Measurements from ENCODE around the gene CEP70.
"Not testable (repeated sequence)": the region's sequence is repeated elsewhere in the genome, so short reads cannot be mapped to it uniquely, and the experiment has no call there.

Gene CEP70

GRCh38 chr3:138484672-138485071 is 109.4 kb downstream of the CEP70 start:
- H3K4me1 Mint-ChIP-seq (ENCODE audit: low read depth); H3K4me3 Mint-ChIP-seq; H3K36me3 Mint-ChIP-seq (ENCODE audit: low read depth); H3K27ac Mint-ChIP-seq; H3K27me3 Mint-ChIP-seq; intact Hi-C loops (cut with micrococcal nuclease): not testable (repeated sequence)
- H3K9me3 Mint-ChIP-seq: peaks cover 47% of the 10 kb centered on the region

GRCh38 chr3:138479438-138479863 is 114.6 kb downstream of the CEP70 start:
- intact Hi-C loops (cut with micrococcal nuclease): loop anchor here (5.0 kb wide), 1 partner anchor 448 kb away; no protein-coding TSS in a partner anchor
- H3K4me3 Mint-ChIP-seq: no peak overlapping the region
- H3K9me3 Mint-ChIP-seq: no peaks in the 10 kb centered on the region
- no peak overlapping the region for H3K27ac Mint-ChIP-seq
- H3K27me3 Mint-ChIP-seq: no peaks in the 10 kb centered on the region
- H3K36me3 Mint-ChIP-seq (ENCODE audit: low read depth): no peaks in the 10 kb centered on the region
- H3K4me1 Mint-ChIP-seq (ENCODE audit: low read depth): no peaks in the 10 kb centered on the region

- H3K9me3 Mint-ChIP-seq: no peaks in the 10 kb centered on the region
- H3K27me3 Mint-ChIP-seq: no peaks in the 10 kb centered on the region
- H3K4me3 Mint-ChIP-seq: no peak overlapping the region
- no peaks in the 10 kb centered on the region for H3K36me3 Mint-ChIP-seq (ENCODE audit: low read depth)
- no peaks in the 10 kb centered on the region for H3K4me1 Mint-ChIP-seq (ENCODE audit: low read depth)
- intact Hi-C loops (cut with micrococcal nuclease): loop anchor here (5.0 kb wide), 1 partner anchor 450 kb away; no protein-coding TSS in a partner anchor
- H3K27ac Mint-ChIP-seq: no peak overlapping the region
Observed at GRCh38 chr3:138477801-138478200, 116.3 kb downstream of the CEP70 start.

GRCh38 chr3:138477120-138477519 is 116.9 kb downstream of the CEP70 start:
- Mint-ChIP-seq H3K36me3 (ENCODE audit: low read depth) (no peaks in the 10 kb centered on the region), H3K9me3 (no peaks in the 10 kb centered on the region), H3K4me1 (ENCODE audit: low read depth) (no peaks in the 10 kb centered on the region), H3K4me3 (no peak overlapping the region), H3K27me3 (no peaks in the 10 kb centered on the region), H3K27ac (no peak overlapping the region)
- intact Hi-C loops (cut with micrococcal nuclease): loop anchor here (5.0 kb wide), 1 partner anchor 450 kb away; no protein-coding TSS in a partner anchor

- intact Hi-C loops (cut with micrococcal nuclease): loop anchor here (5.0 kb wide), 1 partner anchor 451 kb away; no protein-coding TSS in a partner anchor
- Mint-ChIP-seq H3K4me1 (ENCODE audit: low read depth) (no peaks in the 10 kb centered on the region), H3K27me3 (no peaks in the 10 kb centered on the region), H3K36me3 (ENCODE audit: low read depth) (no peaks in the 10 kb centered on the region), H3K9me3 (no peaks in the 10 kb centered on the region), H3K27ac (no peak overlapping the region), H3K4me3 (no peak overlapping the region)
Observed at GRCh38 chr3:138476526-138476925, 117.5 kb downstream of the CEP70 start.

- H3K27ac Mint-ChIP-seq: no peak overlapping the region
- intact Hi-C loops (cut with micrococcal nuclease): no loop called here
- H3K36me3 Mint-ChIP-seq (ENCODE audit: low read depth): no peaks in the 10 kb centered on the region
Observed at GRCh38 chr3:138474163-138474562, 119.9 kb downstream of the CEP70 start.

GRCh38 chr3:138473391-138473790 is 120.7 kb downstream of the CEP70 start:
- intact Hi-C loops (cut with micrococcal nuclease): no loop called here
- Mint-ChIP-seq H3K27ac (no peak overlapping the region), H3K9me3 (no peaks in the 10 kb centered on the region), H3K27me3 (no peaks in the 10 kb centered on the region), H3K4me1 (ENCODE audit: low read depth) (no peaks in the 10 kb centered on the region), H3K36me3 (ENCODE audit: low read depth) (no peaks in the 10 kb centered on the region), H3K4me3 (no peak overlapping the region)

More at GRCh38 chr3:138474163-138474562, 119.9 kb downstream of the CEP70 start:
- Mint-ChIP-seq H3K4me1 (ENCODE audit: low read depth) (no peaks in the 10 kb centered on the region), H3K9me3 (no peaks in the 10 kb centered on the region), H3K4me3 (no peak overlapping the region), H3K27me3 (no peaks in the 10 kb centered on the region)

- H3K4me3 Mint-ChIP-seq: no peak overlapping the region
- no peaks in the 10 kb centered on the region for H3K4me1 Mint-ChIP-seq (ENCODE audit: low read depth)
- no peaks in the 10 kb centered on the region for H3K9me3 Mint-ChIP-seq
- intact Hi-C loops (cut with micrococcal nuclease): no loop called here
- no peaks in the 10 kb centered on the region for H3K27me3 Mint-ChIP-seq
- no peak overlapping the region for H3K27ac Mint-ChIP-seq
- no peaks in the 10 kb centered on the region for H3K36me3 Mint-ChIP-seq (ENCODE audit: low read depth)
Observed at GRCh38 chr3:138472141-138472825, 121.8 kb downstream of the CEP70 start.

- Mint-ChIP-seq H3K4me1 (ENCODE audit: low read depth) (no peaks in the 10 kb centered on the region), H3K9me3 (no peaks in the 10 kb centered on the region)
Observed at GRCh38 chr3:138471481-138471880, 122.6 kb downstream of the CEP70 start.

GRCh38 chr3:138470687-138471086 is 123.4 kb downstream of the CEP70 start:
- no peaks in the 10 kb centered on the region for H3K9me3 Mint-ChIP-seq
- no peak overlapping the region for H3K4me3 Mint-ChIP-seq
- no peaks in the 10 kb centered on the region for H3K27me3 Mint-ChIP-seq
- intact Hi-C loops (cut with micrococcal nuclease): no loop called here
- no peaks in the 10 kb centered on the region for H3K4me1 Mint-ChIP-seq (ENCODE audit: low read depth)
- H3K27ac Mint-ChIP-seq: no peak overlapping the region
- H3K36me3 Mint-ChIP-seq (ENCODE audit: low read depth): no peaks in the 10 kb centered on the region

More at GRCh38 chr3:138471481-138471880, 122.6 kb downstream of the CEP70 start:
- H3K27ac Mint-ChIP-seq: no peak overlapping the region
- no peak overlapping the region for H3K4me3 Mint-ChIP-seq
- H3K27me3 Mint-ChIP-seq: no peaks in the 10 kb centered on the region
- intact Hi-C loops (cut with micrococcal nuclease): no loop called here
- H3K36me3 Mint-ChIP-seq (ENCODE audit: low read depth): no peaks in the 10 kb centered on the region

GRCh38 chr3:138469874-138470273 is 124.2 kb downstream of the CEP70 start:
- H3K4me1 Mint-ChIP-seq (ENCODE audit: low read depth): no peaks in the 10 kb centered on the region
- H3K27ac Mint-ChIP-seq: no peak overlapping the region
- intact Hi-C loops (cut with micrococcal nuclease): no loop called here
- no peaks in the 10 kb centered on the region for H3K36me3 Mint-ChIP-seq (ENCODE audit: low read depth)
- no peak overlapping the region for H3K4me3 Mint-ChIP-seq
- no peaks in the 10 kb centered on the region for H3K9me3 Mint-ChIP-seq
- H3K27me3 Mint-ChIP-seq: no peaks in the 10 kb centered on the region

GRCh38 chr3:138468886-138469285 is 125.2 kb downstream of the CEP70 start:
- Mint-ChIP-seq H3K27me3 (no peaks in the 10 kb centered on the region), H3K9me3 (no peaks in the 10 kb centered on the region), H3K4me1 (ENCODE audit: low read depth) (no peaks in the 10 kb centered on the region), H3K4me3 (no peak overlapping the region), H3K27ac (no peak overlapping the region), H3K36me3 (ENCODE audit: low read depth) (no peaks in the 10 kb centered on the region)
- intact Hi-C loops (cut with micrococcal nuclease): no loop called here

GRCh38 chr3:138468451-138468850 is 125.6 kb downstream of the CEP70 start:
- intact Hi-C loops (cut with micrococcal nuclease): no loop called here
- no peaks in the 10 kb centered on the region for H3K27me3 Mint-ChIP-seq
- no peaks in the 10 kb centered on the region for H3K36me3 Mint-ChIP-seq (ENCODE audit: low read depth)
- H3K4me3 Mint-ChIP-seq: no peak overlapping the region
- no peak overlapping the region for H3K27ac Mint-ChIP-seq
- H3K4me1 Mint-ChIP-seq (ENCODE audit: low read depth): no peaks in the 10 kb centered on the region
- H3K9me3 Mint-ChIP-seq: no peaks in the 10 kb centered on the region

GRCh38 chr3:138467931-138468330 is 126.1 kb downstream of the CEP70 start:
- H3K27me3 Mint-ChIP-seq: no peaks in the 10 kb centered on the region
- no peaks in the 10 kb centered on the region for H3K9me3 Mint-ChIP-seq
- H3K4me1 Mint-ChIP-seq (ENCODE audit: low read depth): no peaks in the 10 kb centered on the region

GRCh38 chr3:138465925-138466324 is 128.1 kb downstream of the CEP70 start:
- H3K27me3 Mint-ChIP-seq: no peaks in the 10 kb centered on the region
- no peaks in the 10 kb centered on the region for H3K9me3 Mint-ChIP-seq
- peaks cover 1% of the 10 kb centered on the region for H3K4me1 Mint-ChIP-seq (ENCODE audit: low read depth)
- H3K4me3 Mint-ChIP-seq: no peak overlapping the region
- H3K36me3 Mint-ChIP-seq (ENCODE audit: low read depth): no peaks in the 10 kb centered on the region
- H3K27ac Mint-ChIP-seq: no peak overlapping the region
- intact Hi-C loops (cut with micrococcal nuclease): no loop called here

More at GRCh38 chr3:138467931-138468330, 126.1 kb downstream of the CEP70 start:
- intact Hi-C loops (cut with micrococcal nuclease): no loop called here
- H3K4me3 Mint-ChIP-seq: no peak overlapping the region
- no peaks in the 10 kb centered on the region for H3K36me3 Mint-ChIP-seq (ENCODE audit: low read depth)
- H3K27ac Mint-ChIP-seq: no peak overlapping the region

Measured in dendritic cell treated with granulocyte-macrophage colony-stimulating factor and Interleukin-4, amounts not matched to agents 40 ng/mL and 50 ng/mL, for 4 days (primary cell).